K562 (cell line): ENCODE results near the gene ZBTB22. TPM values are rescaled to one million over a fixed set of nuclear protein-coding genes. Genes with fewer than 3 reads are reported as not detected.

Source experiments
- CAMTA2 ChIP-seq: fragments of 250-450 bp; sonication (Bioruptor Pico); conservative IDR thresholded peaks from 2 replicates; pipeline ENCODE4 v1.5.1; 2022
- CBFB ChIP-seq: sonication (generic); formaldehyde crosslinking; IDR thresholded peaks from 2 replicates; pipeline ENCODE4 v1.4.0; 2020; ENCODE audit warnings: mild to moderate bottlenecking, missing genetic modification reagents
- ETS1 ChIP-seq: conservative IDR thresholded peaks from 2 replicates; pipeline ENCODE4 v1.6.1; 2011; ENCODE audit warnings: low read depth, mild to moderate bottlenecking, low read length; ENCODE audit not compliant: control insufficient read depth
- FOXO4 ChIP-seq: fragments of 450-650 bp; formaldehyde crosslinking; IDR thresholded peaks from 2 replicates; pipeline ENCODE4 v1.4.0; 2020; ENCODE audit warnings: mild to moderate bottlenecking, moderate library complexity
- HBP1 ChIP-seq: fragments of 450-650 bp; formaldehyde crosslinking; IDR thresholded peaks from 2 replicates; pipeline ENCODE4 v1.4.0; 2022; ENCODE audit warnings: missing genetic modification characterization
- ILF3 ChIP-seq: fragments of 450-650 bp; IDR thresholded peaks from 2 replicates; pipeline ENCODE4 v1.6.1; 2018; ENCODE audit warnings: antibody characterized with exemption, mild to moderate bottlenecking, moderate library complexity, borderline replicate concordance
- KDM2B ChIP-seq: fragments of 250-450 bp; sonication (Bioruptor Pico); IDR thresholded peaks from 2 replicates; pipeline ENCODE4 v1.8.0; 2021; ENCODE audit warnings: mild to moderate bottlenecking, moderate library complexity
- NFIC ChIP-seq: fragments of 450-650 bp; IDR thresholded peaks from 2 replicates; pipeline ENCODE4 v1.6.1; 2017; ENCODE audit warnings: mild to moderate bottlenecking, inconsistent platforms
- NR4A1 ChIP-seq, 2 experiments: fragments of 250-450 bp in 1 of 2; fragments of 450-650 bp in 1 of 2; sonication (Bioruptor Pico) in 1 of 2; IDR thresholded peaks; 2 replicates each; pipeline versions ENCODE4 v1.4.0 to v1.6.1; 2016 to 2020; ENCODE audit warnings: mild to moderate bottlenecking in 2 of 2, missing compliant biosample characterization in 1 of 2, missing genetic modification characterization in 1 of 2, moderate library complexity in 1 of 2
- PBX2 ChIP-seq, 2 experiments: IDR thresholded peaks in 1 of 2; conservative IDR thresholded peaks in 1 of 2; 2 replicates each; pipeline ENCODE4 v1.6.1; 2016; ENCODE audit warnings: low read depth in 2 of 2, mild to moderate bottlenecking in 1 of 2, missing compliant biosample characterization in 1 of 2, missing genetic modification characterization in 1 of 2, moderate library complexity in 1 of 2
- PCBP2 ChIP-seq: fragments of 200-400 bp; formaldehyde crosslinking; IDR thresholded peaks from 2 replicates; pipeline ENCODE4 v1.6.1; 2018; ENCODE audit warnings: low read length, low read depth, mild to moderate bottlenecking, moderate library complexity; ENCODE audit not compliant: poor library complexity, severe bottlenecking
- RBBP5 ChIP-seq: fragments of 200-600 bp; sonication (generic); IDR thresholded peaks from 2 replicates; pipeline ENCODE4 v1.6.1; 2012; ENCODE audit warnings: borderline replicate concordance, mild to moderate bottlenecking, low read length, control low read depth, inconsistent platforms; ENCODE audit not compliant: insufficient read depth, poor library complexity, severe bottlenecking
- SIRT6 ChIP-seq: IDR thresholded peaks from one replicate; pipeline ENCODE4 v1.6.1; 2012; ENCODE audit warnings: low read depth, mild to moderate bottlenecking, control low read depth, inconsistent platforms, low read length, moderate library complexity
- SNRNP70 ChIP-seq: fragments of 200-400 bp; formaldehyde crosslinking; optimal IDR thresholded peaks from 2 replicates; pipeline ENCODE3; 2017; ENCODE audit warnings: low read depth, low read length
- STAT5B ChIP-seq: fragments of 250-450 bp; sonication (Bioruptor Pico); IDR thresholded peaks from 2 replicates; pipeline ENCODE4 v1.8.0; 2021; ENCODE audit warnings: mild to moderate bottlenecking, inconsistent platforms
- ZBTB2 ChIP-seq: fragments of 450-650 bp; IDR thresholded peaks from 2 replicates; pipeline ENCODE4 v1.6.1; 2016; ENCODE audit warnings: antibody characterized with exemption
- ZNF253 ChIP-seq: fragments of 250-450 bp; sonication (Bioruptor Pico); conservative IDR thresholded peaks from 2 replicates; pipeline ENCODE4 v1.6.1; 2021; ENCODE audit warnings: mild to moderate bottlenecking
- ZNF347 ChIP-seq: fragments of 450-650 bp; formaldehyde crosslinking; IDR thresholded peaks from 2 replicates; pipeline ENCODE4 v1.4.0; 2020; ENCODE audit warnings: low read depth, mild to moderate bottlenecking, moderate library complexity
- ZNF695 ChIP-seq: fragments of 450-650 bp; formaldehyde crosslinking; IDR thresholded peaks from 2 replicates; pipeline ENCODE4 v1.4.0; 2020; ENCODE audit warnings: mild to moderate bottlenecking, moderate library complexity
- polyA plus RNA-seq, 8 experiments: library from polyadenylated mRNA; depleted of rRNA in 4 of 8; stranded (reverse) in 5 of 8; unstranded in 3 of 8; fragments of >200 nt; fragmentation: Nextera tagmentation in 2 of 8; fragmentation: Illumina TruSeq in 1 of 8; extraction: Ambion mirVana in 2 of 8; extraction: Trizol in 1 of 8; gene quantifications; 2 replicates each; pipeline versions ENCODE4 v1.2.1 to v1.2.3, GENCODE V29; 2011 to 2014; ENCODE audit warnings: inconsistent platforms in 1 of 8, missing spikeins in 1 of 8
- total RNA-seq, 7 experiments: library from RNA; depleted of rRNA in 6 of 7; stranded (reverse); fragments of >200 nt in 6 of 7; fragmentation: Illumina TruSeq in 2 of 7; extraction: Trizol in 2 of 7; gene quantifications; 2 replicates each; pipeline versions ENCODE4 v1.2.1 to v1.2.3, GENCODE V29; 2011 to 2021; ENCODE audit warnings: low replicate concordance in 1 of 7

Gene ZBTB22
- total and polyA plus RNA-seq, 9 of the 15 experiments (the other 6 are each of a cell fraction or from before 2014, with no cell fraction given): 0.21 to 11.9 (median 7.1) TPM

- no peak for TF ChIP-seq NR4A1 (CRISPR knock-in tag; IDR thresholded peaks at IDR 0.05)
- no peak for TF ChIP-seq NR4A1 (tag; IDR thresholded peaks at IDR 0.05)
- 0 out of 2 replicates have a peak, but pooled peaks have one; percentile 75 for TF ChIP-seq FOXO4 (CRISPR knock-in tag)
- TF ChIP-seq KDM2B (CRISPR knock-in tag): 0 out of 2 replicates have a peak, but pooled peaks have one; percentile 31
- no peak for TF ChIP-seq CAMTA2 (CRISPR knock-in tag)
- TF ChIP-seq ZNF253 (CRISPR knock-in tag): no peak
- TF ChIP-seq ZNF695 (CRISPR knock-in tag): no peak
- TF ChIP-seq ETS1: peak; percentile 72; the same call in 1 of the 2 replicates
- TF ChIP-seq PCBP2: no peak
- no peak for TF ChIP-seq STAT5B (CRISPR knock-in tag)
- TF ChIP-seq SIRT6: no peak
- no peak for TF ChIP-seq RBBP5
- peak; percentile 65; the same call in 1 of the 2 replicates for TF ChIP-seq HBP1 (CRISPR knock-in tag)
- 0 out of 2 replicates have a peak, but pooled peaks have one; percentile 13 for TF ChIP-seq ZNF347
- TF ChIP-seq NFIC: no peak
- TF ChIP-seq ILF3: no peak
- TF ChIP-seq SNRNP70: no peak
- TF ChIP-seq ZBTB2: peak; percentile 91; the same call in 1 of the 2 replicates
- TF ChIP-seq PBX2 (CRISPR knock-in tag; IDR thresholded peaks at IDR 0.05; ENCODE audit: low read depth): no peak
- TF ChIP-seq PBX2 (tag; conservative IDR thresholded peaks at IDR 0.05; ENCODE audit: low read depth): no peak
- TF ChIP-seq CBFB (CRISPR knock-in tag): no peak
Observed at GRCh38 chr6:33298773-33299236, 18.7 kb downstream of the ZBTB22 start, which contains the start of gene RGL2 (continued).
